Measurements from ENCODE around the gene NGEF.
"Not testable (repeated sequence)": the region's sequence is repeated elsewhere in the genome, so short reads cannot be mapped to it uniquely, and the experiment has no call there.

Gene NGEF

DNA sequence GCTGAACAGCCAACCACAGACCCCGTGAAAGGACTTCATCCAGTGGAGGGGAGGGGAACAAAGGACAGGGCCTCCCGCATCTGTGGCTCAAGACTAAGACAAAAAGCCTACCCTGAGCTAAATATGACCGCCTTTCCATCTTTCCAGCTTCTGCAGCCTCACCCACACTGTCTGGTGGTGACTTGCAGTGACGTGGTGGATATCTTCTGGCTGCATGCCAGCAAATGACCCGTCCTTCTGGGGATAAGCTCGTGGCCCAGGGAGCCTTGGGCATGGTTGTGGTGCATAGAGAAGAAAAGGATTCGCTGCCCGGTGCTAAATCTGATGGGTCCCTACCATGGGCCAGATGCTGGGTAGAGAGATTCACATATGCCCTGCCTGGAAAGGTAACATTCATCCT is 8.7 kb upstream of the NGEF start:
- DNase-seq: no peak

GRCh38 chr2:233020454-233020853 is 7.4 kb upstream of the NGEF start:
- no peak for DNase-seq

GRCh38 chr2:233019610-233020009 is 6.6 kb upstream of the NGEF start:
- not testable (repeated sequence) for DNase-seq

- DNase-seq: no peak
These were observed 4.9 kb upstream of the NGEF start for GRCh38 chr2:233017947-233018346.

DNA sequence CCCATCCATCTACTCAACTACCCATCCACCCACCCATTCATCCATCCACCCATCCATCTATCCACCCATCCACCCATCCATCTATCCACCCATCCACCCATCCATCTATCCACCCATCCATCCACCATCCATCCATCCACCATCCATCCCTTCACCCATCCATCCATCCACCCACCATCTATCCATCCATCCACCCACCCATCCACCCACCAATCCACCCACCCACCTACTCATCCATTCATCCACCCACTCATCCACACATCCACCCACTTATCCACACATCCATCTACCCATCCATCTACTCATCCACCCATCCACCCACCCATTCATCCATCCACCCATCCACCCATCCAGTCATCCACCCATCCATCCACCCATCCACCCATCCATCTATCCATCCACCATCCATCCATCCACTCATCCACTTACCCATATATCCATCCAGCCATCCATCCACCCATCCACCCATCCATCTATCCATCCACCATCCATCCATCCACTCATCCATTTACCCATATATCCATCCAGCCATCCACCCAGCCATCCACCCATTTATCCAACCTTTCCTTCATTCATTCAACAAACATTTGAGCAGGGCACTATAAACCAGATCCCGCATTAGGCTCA is 2.1 kb upstream of the NGEF start:
- DNase-seq: no peak

DNA sequence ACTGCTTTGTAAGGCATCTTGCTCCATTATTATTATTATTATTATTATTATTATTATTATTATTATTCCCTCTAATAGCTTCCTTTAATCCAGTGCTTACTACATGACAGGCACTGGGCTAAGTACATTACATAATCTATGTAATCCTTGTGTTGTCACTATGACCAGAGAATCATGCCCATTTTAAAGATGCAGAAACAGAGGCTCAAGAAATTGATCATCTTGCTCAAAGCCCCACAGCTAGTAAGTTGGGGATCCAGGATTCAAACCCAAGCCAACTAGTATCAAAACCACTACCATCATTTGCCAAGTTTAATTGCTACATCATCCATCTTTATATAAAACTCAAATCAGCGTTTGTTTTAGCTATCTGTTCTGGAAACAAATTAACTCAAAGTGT is 594 bp upstream of the NGEF start:
- DNase-seq: no peak

DNA sequence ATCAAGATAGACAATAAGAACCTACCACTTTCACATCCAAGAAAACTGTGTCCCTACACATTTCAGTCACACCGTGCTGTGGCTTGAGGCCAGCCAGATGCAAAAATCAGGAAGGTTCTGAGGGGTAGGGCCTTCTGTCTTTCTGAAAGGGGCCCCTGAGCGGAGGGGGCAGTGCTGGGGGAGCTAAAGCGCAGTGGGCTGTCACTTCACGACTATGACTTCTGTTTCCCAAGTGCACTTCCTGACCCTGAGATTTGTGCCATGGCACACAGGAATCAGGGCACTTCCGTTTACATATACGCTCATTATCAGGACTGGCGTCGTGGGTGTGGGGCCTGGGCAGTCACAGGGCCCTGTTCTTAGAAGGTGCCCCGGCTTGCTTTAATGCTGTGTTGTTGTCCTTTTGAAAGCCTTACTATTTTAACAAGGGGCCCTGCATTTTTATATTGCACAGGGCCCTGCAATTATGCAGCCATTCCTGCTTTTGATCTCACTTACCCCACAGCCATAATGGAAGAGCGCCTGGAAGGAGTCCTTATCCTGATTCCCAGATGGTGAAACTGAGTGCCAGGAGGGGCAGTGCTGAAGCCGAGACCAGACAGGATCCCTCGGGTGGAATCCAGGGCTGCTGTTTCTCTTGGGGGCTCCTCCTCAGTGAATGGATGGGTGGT is 620 bp downstream of the NGEF start:
- DNase-seq: no peak

DNA sequence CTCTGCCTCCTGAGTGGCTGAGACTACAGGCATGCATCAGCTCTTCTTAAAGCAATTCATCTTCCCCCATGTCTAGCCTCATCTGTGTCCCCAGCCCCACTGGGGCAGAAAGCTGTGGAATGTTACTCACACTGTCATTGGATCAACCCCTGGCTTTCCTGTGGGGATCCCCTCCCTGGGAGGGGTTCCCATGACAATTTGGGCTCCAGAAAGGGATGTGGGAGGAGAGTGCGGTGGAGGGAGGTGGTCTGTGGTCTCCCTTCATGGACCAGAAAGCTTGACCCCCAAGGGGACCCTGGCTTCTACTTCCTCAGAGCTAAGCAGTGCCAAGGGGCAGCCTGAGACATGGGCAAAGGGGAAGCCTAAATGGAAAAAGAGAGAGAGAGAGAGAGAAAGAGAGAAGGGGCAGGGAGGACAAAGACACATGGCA is 1.3 kb downstream of the NGEF start:
- DNase-seq: no peak

DNA sequence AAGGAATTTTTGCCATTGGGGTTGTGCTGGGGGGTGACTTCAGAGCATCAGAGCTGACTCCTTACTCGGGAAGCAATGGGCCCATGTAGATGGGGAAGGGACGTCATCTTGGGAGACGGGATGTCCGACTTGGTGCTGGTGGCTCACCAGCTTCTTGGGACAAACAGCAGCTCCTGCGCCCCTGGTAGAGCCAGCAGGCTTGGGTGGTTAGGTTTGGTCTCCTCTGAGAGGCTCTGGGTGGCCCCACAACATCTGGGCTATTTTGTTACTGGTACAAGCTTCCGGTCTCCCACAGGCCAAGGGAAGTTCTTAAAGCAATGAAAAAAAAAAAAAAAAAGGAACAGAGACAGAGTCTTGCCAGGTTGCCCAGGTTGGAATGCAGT is 1.8 kb downstream of the NGEF start:
- no peak for DNase-seq

DNA sequence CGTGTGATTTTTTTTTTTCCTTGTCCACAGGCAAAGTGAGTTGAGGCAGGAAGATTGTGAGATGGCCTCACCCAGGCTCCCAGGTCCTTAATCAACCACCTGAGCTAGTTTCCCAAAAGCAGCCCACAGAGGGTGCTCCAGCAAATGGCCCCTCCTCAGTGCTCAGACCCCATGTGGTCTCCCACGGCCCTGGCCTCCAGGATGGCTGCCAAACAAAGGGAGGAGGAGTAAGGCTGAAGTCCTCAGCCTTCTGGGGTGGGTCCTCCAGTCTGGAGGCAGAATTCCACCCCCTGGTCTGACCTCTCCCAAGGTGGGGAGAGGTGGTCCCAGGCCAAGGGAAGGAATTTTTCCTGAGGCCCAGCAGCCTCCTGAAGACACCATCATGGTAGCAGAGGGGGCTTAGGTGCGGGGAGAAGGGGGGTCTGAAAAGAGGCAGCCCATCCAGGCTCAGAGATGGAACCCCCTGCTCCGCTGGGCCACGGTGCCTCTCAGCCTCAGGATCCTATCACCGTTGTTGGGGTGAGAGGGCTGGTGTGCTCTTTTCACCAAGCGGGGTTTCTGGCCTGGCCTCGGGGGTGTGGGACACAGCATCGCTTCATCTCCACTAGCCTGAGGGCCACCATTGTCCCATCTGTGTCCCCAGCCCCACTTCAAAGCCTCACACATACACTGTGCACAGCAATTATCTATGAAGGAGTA is 2.3 kb downstream of the NGEF start:
- no peak for DNase-seq

- DNase-seq: no peak
These were observed 3.4 kb downstream of the NGEF start for GRCh38 chr2:233009661-233010060.

GRCh38 chr2:233007739-233008138 is 5.3 kb downstream of the NGEF start:
- DNase-seq: no peak

DNA sequence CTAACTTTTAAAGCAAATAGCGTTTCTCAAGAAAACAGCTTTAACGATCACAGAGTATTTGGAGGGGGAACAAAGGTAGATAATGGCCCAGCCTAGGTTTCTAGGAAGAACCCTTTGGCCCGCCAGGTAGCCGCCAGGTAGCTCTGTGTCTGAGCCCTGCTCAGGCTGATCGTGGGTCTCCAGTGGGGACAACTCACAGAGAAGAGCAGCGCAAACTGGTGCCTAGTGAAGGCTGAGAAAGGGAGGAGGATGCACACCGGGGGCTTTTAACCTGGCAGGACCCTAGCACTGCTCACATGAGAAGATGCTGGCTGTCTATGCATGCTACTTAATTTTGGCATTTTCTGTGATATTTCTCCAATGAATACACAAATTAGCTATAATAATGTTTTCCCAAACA is 5.8 kb downstream of the NGEF start:
- no peak for DNase-seq

- no peak for DNase-seq
These were observed 6.4 kb downstream of the NGEF start for GRCh38 chr2:233006648-233007047.

- DNase-seq: no peak
These were observed 8.0 kb downstream of the NGEF start for GRCh38 chr2:233005096-233005495.

GRCh38 chr2:233003658-233004555 is 9.1 kb downstream of the NGEF start:
- no peak for DNase-seq

DNA sequence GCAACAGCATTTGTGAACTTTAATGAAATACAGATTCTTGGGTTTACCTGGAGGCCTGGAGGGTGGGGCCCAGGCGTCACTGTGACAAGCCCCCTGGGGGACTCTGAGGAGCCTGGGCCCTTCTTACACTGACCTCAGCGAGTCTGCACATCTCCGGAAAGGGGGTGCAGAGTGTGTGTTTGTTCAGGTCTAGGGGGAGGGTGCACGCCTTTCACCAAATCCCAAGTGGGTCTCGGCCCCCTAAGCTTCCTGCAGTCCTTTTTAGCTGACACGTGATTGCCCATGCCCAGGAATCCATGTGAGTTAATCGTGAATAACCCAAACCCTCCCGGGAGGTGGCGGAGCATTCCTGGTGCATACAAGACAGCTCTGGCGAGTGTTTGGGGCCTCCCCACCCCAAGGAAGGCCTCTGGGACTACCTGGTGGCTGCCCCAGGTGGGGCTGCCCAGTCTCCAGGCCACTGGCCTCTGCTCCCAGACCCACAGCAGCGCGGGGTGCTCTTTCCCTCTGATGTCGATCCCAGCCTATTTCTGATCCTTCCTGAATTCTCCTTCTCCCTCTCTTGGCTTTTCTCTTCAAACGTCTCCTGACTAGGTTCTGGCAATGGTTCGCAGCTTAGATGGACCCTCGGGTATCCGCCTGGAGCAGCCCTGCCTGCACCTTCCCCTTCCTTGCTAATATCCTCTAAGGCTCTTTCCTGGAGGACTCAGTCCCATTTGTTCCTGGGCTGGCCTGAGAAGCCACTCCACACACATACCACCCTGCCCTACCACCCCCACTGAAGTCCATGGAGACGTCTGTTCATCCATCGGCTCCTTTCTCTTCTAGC is 10.0 kb downstream of the NGEF start:
- no peak for DNase-seq

DNA sequence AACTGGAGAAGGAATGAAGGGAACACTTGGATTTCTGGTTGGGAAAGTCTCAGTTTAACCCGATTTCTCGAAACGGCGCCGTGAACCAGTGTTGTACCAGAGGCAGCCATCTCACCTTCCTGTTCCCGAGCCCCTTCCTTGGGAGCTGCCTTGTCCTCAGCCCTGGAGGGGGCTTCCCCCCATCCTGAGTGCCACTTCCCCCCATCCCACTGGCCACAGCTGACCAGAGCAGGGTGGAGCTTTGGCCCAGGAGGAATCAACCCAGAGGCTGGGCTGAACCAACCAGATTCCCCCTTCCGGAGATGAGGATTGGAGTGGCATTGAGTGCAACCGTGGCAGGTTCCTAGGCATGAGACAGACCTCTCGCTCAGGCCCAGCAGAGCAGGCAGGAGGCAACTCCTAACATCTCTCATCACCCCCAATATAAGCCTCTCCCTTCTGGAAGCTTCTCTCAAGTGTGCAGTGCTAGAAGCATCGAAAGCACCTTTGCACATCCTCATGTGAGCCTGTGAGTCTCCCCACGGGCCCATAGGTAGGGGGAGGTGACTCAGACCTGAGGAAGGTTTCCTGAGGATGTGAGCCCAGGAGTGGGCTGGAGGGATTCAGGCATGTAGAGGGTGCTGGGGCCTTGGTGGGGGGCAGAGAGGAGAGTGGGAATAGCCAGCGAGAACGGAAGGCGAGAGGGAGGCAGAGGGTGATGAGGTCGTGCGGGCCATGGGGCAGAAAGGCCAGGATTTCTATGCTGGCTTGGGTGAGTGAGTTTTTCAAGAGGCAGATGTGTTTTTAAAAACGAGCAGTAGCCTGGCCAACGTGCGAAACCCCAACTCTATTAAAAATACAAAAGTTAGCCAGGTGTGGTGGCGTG is 11.9 kb downstream of the NGEF start:
- DNase-seq: no peak

GRCh38 chr2:232999354-232999753 is 13.7 kb downstream of the NGEF start:
- DNase-seq: no peak

DNA sequence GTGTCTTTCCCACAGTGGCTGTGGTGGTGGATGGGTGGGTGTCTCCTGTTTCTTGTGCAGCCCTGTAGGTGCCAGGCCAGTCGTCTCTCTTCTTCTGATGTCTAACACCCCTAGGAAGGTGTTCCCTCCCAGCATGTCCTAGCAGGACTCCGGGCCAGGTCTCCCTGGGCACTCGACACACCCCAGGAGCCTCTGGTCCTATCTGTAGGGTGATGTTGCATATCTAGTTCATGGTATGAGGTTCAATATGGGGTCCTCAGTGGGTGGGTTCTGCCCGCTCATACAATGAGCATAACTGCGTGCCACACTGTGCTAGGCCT is 14.4 kb downstream of the NGEF start:
- no peak for DNase-seq
